Upper lobe of left lung (tissue), 6 donors: ENCODE measurements around the gene IBA57. TPM values are rescaled to one million over a fixed set of nuclear protein-coding genes. Genes with fewer than 3 reads are reported as not detected.

ENCODE experiments used
- ATAC-seq, 2 donors: fragments of 200-7000 bp; cut with Tn5 transposase; one replicate each; pipeline ENCODE4 v1.9.1; 2022; ENCODE audit warnings: mild to moderate bottlenecking in 2 of 2, moderate library complexity in 2 of 2; ENCODE audit not compliant: low FRiP score in 2 of 2
- DNase-seq, 2 donors: peaks; one replicate each; pipeline ENCODE4 v3.0.0-alpha.2; 2019 to 2020
- H3K27ac ChIP-seq, 4 donors: fragments of 200-600 bp; sonication (generic); one replicate each; pipeline ENCODE4 v1.5.1; 2016 to 2019
- H3K27me3 ChIP-seq, 4 donors: fragments of 200-600 bp; sonication (generic); one replicate each; pipeline ENCODE4 v1.5.1; 2017 to 2019
- H3K36me3 ChIP-seq, 4 donors: fragments of 200-600 bp; sonication (generic); one replicate each; pipeline ENCODE4 v1.5.1; 2016 to 2019
- H3K4me1 ChIP-seq, 4 donors: fragments of 200-600 bp; sonication (generic); one replicate each; pipeline ENCODE4 v1.5.1; 2018 to 2019
- H3K4me3 ChIP-seq, 4 donors: fragments of 200-600 bp; sonication (generic); one replicate each; pipeline ENCODE4 v1.5.1; 2017 to 2019; ENCODE audit warnings: mild to moderate bottlenecking in 2 of 4, moderate library complexity in 1 of 4
- H3K9me3 ChIP-seq, 4 donors: fragments of 200-600 bp; sonication (generic); one replicate each; pipeline ENCODE4 v1.5.1; 2018 to 2019
- EP300 ChIP-seq, 4 donors: sonication (generic); formaldehyde crosslinking; IDR thresholded peaks; one replicate each; pipeline ENCODE4 v1.5.1; 2017; ENCODE audit warnings: antibody characterized with exemption in 4 of 4, control low read depth in 2 of 4
- POLR2A ChIP-seq, 4 donors: fragments of 450-650 bp; IDR thresholded peaks; one replicate each; pipeline ENCODE4 v1.5.1; 2016 to 2017; ENCODE audit warnings: antibody characterized with exemption in 4 of 4, mild to moderate bottlenecking in 2 of 4
- POLR2AphosphoS5 ChIP-seq, 2 donors: sonication (generic); formaldehyde crosslinking; IDR thresholded peaks; one replicate each; pipeline ENCODE4 v1.5.1; 2017; ENCODE audit warnings: antibody characterized with exemption in 2 of 2
- WGBS, 2 donors: methylation state at CpG; one replicate each; pipeline ENCODE4 v1.1.5; 2017 to 2018; 5-methylcytosine and 5-hydroxymethylcytosine counted together
- total RNA-seq, 6 donors: library from RNA; depleted of rRNA in 4 of 6; stranded (reverse); fragments of >200 nt in 4 of 6; gene quantifications; one replicate each; pipeline versions ENCODE4 v1.1.0 to v1.2.1, GENCODE V29; 2016 to 2021
- TF ChIP-seq, protein P1 (sequence below), 6 experiments: fragments of 450-650 bp in 4 of 6; fragments of 200-600 bp in 2 of 6; sonication (generic) in 2 of 6; IDR thresholded peaks; one replicate each; pipeline ENCODE4 v1.5.1; 2016 to 2019; ENCODE audit warnings: antibody characterized with exemption in 6 of 6
- donor health status: DM: no; HTN: no; CAD: no; lungs with moderate emphysema.
- donor health status: DM: no; HTN: yes; CAD: no; lungs with severe emphysema.

IBA57 gene
- total RNA-seq, 6 donors from 2014 or later: 6.1 to 19.3 (median 13.9) TPM

GRCh38 chr1:228210712-228211530 lies 45.3 kb downstream of the IBA57 start:
- 90 to 96% methylated on average over 14 to 16 of the region's 16 CpGs for WGBS, 2 donors
- no peak overlapping the region for H3K4me3 ChIP-seq
- H3K27ac ChIP-seq: no peak overlapping the region
- TF ChIP-seq POLR2A (IDR thresholded peaks at IDR 0.05): no peak
- TF ChIP-seq, protein P1, sequence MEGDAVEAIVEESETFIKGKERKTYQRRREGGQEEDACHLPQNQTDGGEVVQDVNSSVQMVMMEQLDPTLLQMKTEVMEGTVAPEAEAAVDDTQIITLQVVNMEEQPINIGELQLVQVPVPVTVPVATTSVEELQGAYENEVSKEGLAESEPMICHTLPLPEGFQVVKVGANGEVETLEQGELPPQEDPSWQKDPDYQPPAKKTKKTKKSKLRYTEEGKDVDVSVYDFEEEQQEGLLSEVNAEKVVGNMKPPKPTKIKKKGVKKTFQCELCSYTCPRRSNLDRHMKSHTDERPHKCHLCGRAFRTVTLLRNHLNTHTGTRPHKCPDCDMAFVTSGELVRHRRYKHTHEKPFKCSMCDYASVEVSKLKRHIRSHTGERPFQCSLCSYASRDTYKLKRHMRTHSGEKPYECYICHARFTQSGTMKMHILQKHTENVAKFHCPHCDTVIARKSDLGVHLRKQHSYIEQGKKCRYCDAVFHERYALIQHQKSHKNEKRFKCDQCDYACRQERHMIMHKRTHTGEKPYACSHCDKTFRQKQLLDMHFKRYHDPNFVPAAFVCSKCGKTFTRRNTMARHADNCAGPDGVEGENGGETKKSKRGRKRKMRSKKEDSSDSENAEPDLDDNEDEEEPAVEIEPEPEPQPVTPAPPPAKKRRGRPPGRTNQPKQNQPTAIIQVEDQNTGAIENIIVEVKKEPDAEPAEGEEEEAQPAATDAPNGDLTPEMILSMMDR (IDR thresholded peaks at IDR 0.05): no peak
- no peak for TF ChIP-seq EP300 (IDR thresholded peaks at IDR 0.05)
- TF ChIP-seq POLR2AphosphoS5 (IDR thresholded peaks at IDR 0.05): no peak
- no peaks in the 10 kb centered on the region for H3K27me3 ChIP-seq
- H3K9me3 ChIP-seq: no peaks in the 10 kb centered on the region
- peaks cover 14 to 29% (median 17%) of the 10 kb centered on the region in 4 donors for H3K4me1 ChIP-seq
- DNase-seq (no peak), ATAC-seq (no peak)
- H3K36me3 ChIP-seq: peaks cover 0 to 6% (median 1%) of the 10 kb centered on the region in 4 donors

DNA sequence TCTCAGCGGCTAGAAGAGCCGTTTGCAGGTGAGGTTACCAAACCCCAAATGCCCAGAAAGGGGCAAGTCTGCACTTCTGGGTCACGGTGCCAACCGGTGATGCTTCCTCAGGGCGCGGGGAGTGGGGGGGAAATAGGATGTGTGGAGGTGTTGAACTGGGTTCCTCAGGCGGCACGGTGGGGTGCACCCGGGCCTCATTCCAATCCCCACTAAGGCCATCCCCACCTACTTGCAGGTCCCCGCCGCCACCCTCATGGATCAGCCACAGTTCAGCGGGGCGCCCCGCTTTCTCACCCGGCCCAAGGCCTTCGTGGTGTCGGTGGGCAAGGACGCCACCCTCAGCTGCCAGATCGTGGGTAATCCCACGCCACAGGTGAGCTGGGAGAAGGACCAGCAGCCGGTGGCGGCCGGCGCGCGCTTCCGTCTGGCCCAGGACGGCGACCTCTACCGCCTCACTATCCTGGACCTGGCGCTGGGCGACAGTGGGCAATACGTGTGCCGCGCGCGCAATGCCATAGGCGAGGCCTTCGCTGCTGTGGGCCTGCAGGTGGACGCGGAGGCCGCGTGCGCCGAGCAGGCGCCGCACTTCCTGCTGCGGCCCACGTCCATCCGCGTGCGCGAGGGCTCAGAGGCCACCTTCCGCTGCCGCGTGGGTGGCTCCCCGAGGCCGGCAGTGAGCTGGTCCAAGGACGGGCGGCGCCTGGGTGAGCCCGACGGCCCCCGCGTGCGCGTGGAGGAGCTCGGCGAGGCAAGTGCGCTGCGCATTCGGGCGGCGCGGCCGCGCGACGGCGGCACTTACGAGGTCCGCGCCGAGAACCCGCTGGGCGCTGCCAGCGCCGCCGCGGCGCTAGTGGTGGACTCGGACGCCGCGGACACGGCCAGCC lies 46.2 kb downstream of the IBA57 start:
- Histone ChIP-seq H3K36me3 (peaks cover 0 to 9% (median 4%) of the 10 kb centered on the region in 4 donors), H3K4me3 (no peak overlapping the region), H3K9me3 (no peaks in the 10 kb centered on the region), H3K4me1 (peaks cover 12 to 22% (median 17%) of the 10 kb centered on the region in 4 donors), H3K27ac (no peak overlapping the region), H3K27me3 (no peaks in the 10 kb centered on the region)
- WGBS, 2 donors: 87 to 92% methylated on average over 72 to 86 of the region's 96 CpGs
- TF ChIP-seq, protein P1 (IDR thresholded peaks at IDR 0.05): no peak
- no peak for TF ChIP-seq EP300 (IDR thresholded peaks at IDR 0.05)
- no peak for TF ChIP-seq POLR2AphosphoS5 (IDR thresholded peaks at IDR 0.05)
- no peak for TF ChIP-seq POLR2A (IDR thresholded peaks at IDR 0.05)
- peak in 1 of 2 donors; percentile 79 for DNase-seq
- ATAC-seq: no peak

DNA sequence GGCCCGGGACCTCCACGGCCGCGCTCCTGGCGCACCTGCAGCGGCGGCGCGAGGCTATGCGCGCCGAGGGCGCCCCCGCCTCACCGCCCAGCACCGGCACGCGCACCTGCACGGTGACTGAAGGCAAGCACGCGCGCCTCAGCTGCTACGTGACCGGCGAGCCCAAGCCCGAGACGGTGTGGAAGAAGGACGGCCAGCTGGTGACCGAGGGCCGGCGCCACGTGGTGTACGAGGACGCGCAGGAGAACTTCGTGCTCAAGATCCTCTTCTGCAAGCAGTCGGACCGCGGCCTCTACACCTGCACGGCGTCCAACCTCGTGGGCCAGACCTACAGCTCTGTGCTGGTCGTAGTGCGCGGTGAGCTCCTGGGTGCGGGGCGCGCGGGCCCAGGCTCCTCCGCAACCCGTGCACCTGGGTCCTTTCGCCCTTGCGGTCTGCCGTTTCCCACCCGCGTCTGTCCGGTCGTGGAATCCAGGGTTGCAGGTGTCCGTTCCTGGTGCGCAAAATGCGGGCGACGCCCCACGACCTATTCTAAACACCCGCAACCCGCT lies 46.9 kb downstream of the IBA57 start:
- Histone ChIP-seq H3K36me3 (peaks cover 0 to 16% (median 7%) of the 10 kb centered on the region in 4 donors), H3K27ac (peak overlapping the region in 1 of 4 donors; percentile 71), H3K4me1 (peaks cover 12 to 21% (median 17%) of the 10 kb centered on the region in 4 donors), H3K27me3 (no peaks in the 10 kb centered on the region), H3K4me3 (peak overlapping the region; percentile 59 to 76 (median 68)), H3K9me3 (no peaks in the 10 kb centered on the region)
- WGBS, 2 donors: 49 to 71% methylated on average over 12 to 62 of the region's 66 CpGs
- peak in 1 of 2 donors; percentile 83 for DNase-seq
- no peak for TF ChIP-seq EP300 (IDR thresholded peaks at IDR 0.05)
- no peak for TF ChIP-seq POLR2A (IDR thresholded peaks at IDR 0.05)
- no peak for TF ChIP-seq POLR2AphosphoS5 (IDR thresholded peaks at IDR 0.05)
- TF ChIP-seq, protein P1 (IDR thresholded peaks at IDR 0.05): no peak
- ATAC-seq: no peak

DNA sequence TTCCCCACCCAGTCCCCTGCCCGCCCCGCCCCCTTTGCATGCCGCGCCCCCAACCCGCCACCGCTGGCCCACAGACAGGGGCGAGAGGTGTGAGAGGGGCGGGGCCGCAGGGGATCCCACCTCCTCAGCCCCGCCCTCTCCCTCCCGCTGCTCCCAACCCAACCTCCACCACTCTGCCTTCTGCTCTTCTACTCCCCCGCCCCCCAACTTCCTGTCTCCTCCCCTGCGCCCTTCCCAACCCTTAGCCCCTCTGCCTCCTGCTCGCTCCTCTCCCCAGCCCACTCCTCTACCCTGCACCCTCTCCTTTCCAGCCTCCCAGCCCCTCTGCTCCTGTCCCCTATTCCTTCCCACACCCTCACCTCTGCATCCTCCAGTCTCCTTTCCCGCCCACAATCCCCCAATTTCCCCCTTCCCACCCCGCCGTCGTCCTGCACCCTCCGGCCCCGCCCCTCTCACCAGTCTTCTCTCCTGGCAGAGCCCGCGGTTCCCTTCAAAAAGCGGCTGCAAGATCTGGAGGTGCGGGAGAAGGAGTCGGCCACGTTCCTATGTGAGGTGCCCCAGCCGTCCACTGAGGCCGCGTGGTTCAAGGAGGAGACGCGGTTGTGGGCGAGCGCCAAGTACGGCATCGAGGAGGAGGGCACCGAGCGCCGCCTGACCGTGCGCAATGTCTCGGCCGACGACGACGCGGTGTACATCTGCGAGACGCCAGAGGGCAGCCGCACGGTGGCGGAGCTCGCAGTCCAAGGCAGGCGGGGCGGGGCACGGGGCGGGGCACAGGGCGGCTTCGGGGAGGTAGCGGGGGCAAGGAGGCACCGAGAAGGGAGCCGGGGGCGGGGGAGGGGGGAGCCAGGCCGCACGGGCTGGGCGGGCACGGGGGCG lies 47.6 kb downstream of the IBA57 start:
- H3K27ac ChIP-seq: peak overlapping the region in 3 of 4 donors; percentile 71 to 80 (median 74)
- H3K4me1 ChIP-seq: peaks cover 12 to 21% (median 17%) of the 10 kb centered on the region in 4 donors
- TF ChIP-seq, protein P1 (IDR thresholded peaks at IDR 0.05): peak; percentile 60 to 77 (median 70)
- TF ChIP-seq POLR2AphosphoS5 (IDR thresholded peaks at IDR 0.05) (peak in 1 of 2 donors; percentile 57), EP300 (IDR thresholded peaks at IDR 0.05) (no peak), POLR2A (IDR thresholded peaks at IDR 0.05) (peak in 1 of 4 donors; percentile 26)
- peak; percentile 91 to 92 for ATAC-seq
- peak; percentile 90 to 98 for DNase-seq
- WGBS, 2 donors: 1% methylated on average over 17 to 19 of the region's 67 CpGs
- peak overlapping the region; percentile 59 to 76 (median 68) for H3K4me3 ChIP-seq
- no peaks in the 10 kb centered on the region for H3K9me3 ChIP-seq
- H3K27me3 ChIP-seq: no peaks in the 10 kb centered on the region
- H3K36me3 ChIP-seq: peaks cover 0 to 23% (median 9%) of the 10 kb centered on the region in 4 donors
